T-cell (primary cell): ENCODE measurements around the gene PKIG. TPM values are rescaled to one million over a fixed set of nuclear protein-coding genes. Genes with fewer than 3 reads are reported as not detected.

Source experiments
- ATAC-seq, 4 experiments: fragments of 200-7000 bp in 3 of 4; fragments of 150-1000 bp in 1 of 4; cut with Tn5 transposase; replicated peaks in 1 of 4; 1 replicate in 3 of 4; 2 replicates in 1 of 4; pipeline ENCODE4 v1.10.0; 2021; ENCODE audit warnings: moderate library complexity in 3 of 4, mild to moderate bottlenecking in 2 of 4, moderate number of reproducible peaks in 1 of 4
- CTCF ChIA-PET, 2 donors: fragments of 300-600 bp; sonication (Branson Sonifier 250); formaldehyde crosslinking; loops; one replicate each; lab custom pipeline; 2022; ENCODE audit warnings: antibody characterized with exemption in 2 of 2; lab: Charles Lee
- POLR2A ChIA-PET, 2 donors: fragments of 300-600 bp; sonication (Branson Sonifier 250); formaldehyde crosslinking; loops; one replicate each; lab custom pipeline; 2022; ENCODE audit warnings: antibody characterized with exemption in 2 of 2; lab: Charles Lee
- DNase-seq, 35 experiments: peaks; one replicate each; pipeline versions ENCODE4 v3.0.0 to v3.0.0-alpha.2; 2013 to 2023
- H3K27ac ChIP-seq: one replicate; pipeline ENCODE4 v1.5.1; 2013; ENCODE audit warnings: low read length
- H3K27me3 ChIP-seq, 2 experiments: replicated peaks in 1 of 2; 1 replicate in 1 of 2; 2 replicates in 1 of 2; pipeline versions ENCODE4 v1.6.1 to v1.7.0; 2013; ENCODE audit warnings: low read length in 1 of 2, mixed read lengths in 1 of 2; ENCODE audit not compliant: control insufficient read depth in 2 of 2, insufficient read depth in 2 of 2; ENCODE audit errors: extremely low read depth in 1 of 2
- H3K36me3 ChIP-seq, 2 donors: 1 replicate in 1 of 2; 2 replicates in 1 of 2; pipeline versions ENCODE4 v1.6.1 to v1.7.0; 2013; ENCODE audit warnings: low read length in 1 of 2; ENCODE audit not compliant: control insufficient read depth in 2 of 2, insufficient read depth in 1 of 2; ENCODE audit errors: extremely low read depth in 1 of 2
- H3K4me1 ChIP-seq, 2 experiments: 1 replicate in 1 of 2; 2 replicates in 1 of 2; pipeline versions ENCODE4 v1.6.1 to v1.7.0; 2013; ENCODE audit warnings: low read length in 2 of 2, mixed read lengths in 1 of 2; ENCODE audit not compliant: insufficient read depth in 2 of 2, control insufficient read depth in 1 of 2; ENCODE audit errors: extremely low read depth in 1 of 2
- H3K4me3 ChIP-seq, 2 donors: 1 replicate in 1 of 2; 2 replicates in 1 of 2; pipeline versions ENCODE4 v1.5.1 to v1.7.0; 2013; ENCODE audit warnings: mild to moderate bottlenecking in 2 of 2, low read length in 1 of 2, moderate library complexity in 1 of 2; ENCODE audit not compliant: control insufficient read depth in 1 of 2; ENCODE audit errors: extremely low read depth in 1 of 2
- H3K9me3 ChIP-seq: 2 replicates; pipeline ENCODE4 v1.7.0; 2013
- H3K27ac Mint-ChIP-seq, 2 donors: one replicate each; pipeline ENCODE4 v1.8.0; 2020 to 2021; ENCODE audit warnings: mild to moderate bottlenecking in 2 of 2, mixed read lengths in 2 of 2
- H3K27me3 Mint-ChIP-seq, 2 donors: one replicate each; pipeline ENCODE4 v1.8.0; 2021 to 2022; ENCODE audit warnings: mixed read lengths in 2 of 2
- H3K36me3 Mint-ChIP-seq: one replicate; pipeline ENCODE4 v1.8.0; 2021; ENCODE audit warnings: mixed read lengths
- H3K4me1 Mint-ChIP-seq, 3 donors: one replicate each; pipeline ENCODE4 v1.8.0; 2020 to 2022; ENCODE audit warnings: mixed read lengths in 3 of 3, mild to moderate bottlenecking in 1 of 3
- H3K4me3 Mint-ChIP-seq, 3 donors: one replicate each; pipeline ENCODE4 v1.8.0; 2020 to 2022; ENCODE audit warnings: mild to moderate bottlenecking in 3 of 3, mixed read lengths in 3 of 3, moderate library complexity in 3 of 3
- H3K9me3 Mint-ChIP-seq, 3 donors: one replicate each; pipeline ENCODE4 v1.8.0; 2020 to 2022; ENCODE audit warnings: mixed read lengths in 3 of 3
- WGBS: methylation state at CpG from one replicate; pipeline ENCODE4 v1.1.5; 2013; ENCODE audit warnings: missing lambda C conversion rate; ENCODE audit not compliant: insufficient coverage; 5-methylcytosine and 5-hydroxymethylcytosine counted together
- total RNA-seq, 35 experiments: library from RNA in 6 of 35; stranded (reverse) in 6 of 35; fragments of 120-200 nt in 1 of 35; gene quantifications; one replicate each; pipeline versions ENCODE4 v1.2.1 to v1.2.4 and lab custom pipeline; 2013 to 2026

PKIG gene
- total RNA-seq, 5 donors from 2014 or later (not counting 1 experiment from before 2014, with no cell fraction given), result 2.1 to 7.7 (median 4.7) TPM

DNA sequence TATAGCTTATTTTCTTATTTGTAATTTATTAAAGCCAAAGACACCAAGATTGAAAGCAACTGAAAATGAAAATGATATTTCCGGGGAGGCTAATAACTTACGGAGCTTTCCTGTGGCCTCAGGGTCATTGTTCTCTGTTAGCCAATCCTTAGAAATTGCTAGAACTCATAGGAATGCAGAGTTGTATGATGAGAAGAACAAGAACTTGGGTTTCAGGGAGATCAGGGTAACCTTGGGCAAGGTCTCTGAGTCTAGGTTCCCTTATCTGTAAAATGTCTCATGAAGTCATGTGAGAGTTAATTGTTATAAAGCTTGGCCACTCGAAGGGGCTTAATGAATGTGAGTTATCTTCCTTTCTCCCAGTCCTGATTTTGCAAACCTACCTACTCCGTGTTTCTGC, 40.4 kb upstream of the PKIG start:
- Mint-ChIP-seq H3K4me3 (no peak overlapping the region), H3K9me3 (no peaks in the 10 kb centered on the region), H3K27me3 (peaks cover 0 to 2% of the 10 kb centered on the region in 2 donors), H3K27ac (no peak overlapping the region), H3K4me1 (no peaks in the 10 kb centered on the region), H3K36me3 (no peaks in the 10 kb centered on the region)
- ChIA-PET POLR2A (interaction anchor here (0.6 to 1.0 kb wide), 5 partner anchors 20 to 1266 kb away, joined by 3 to 12 read pairs (median 4); partner anchors contain the start of gene SERINC3 (in 1 of the 2)), CTCF (interaction anchor here in 1 of 2 donors (0.9 kb wide), 1 partner anchor 27 kb away, joined by 5 read pairs; no protein-coding TSS in a partner anchor)
- ATAC-seq (no peak), DNase-seq (no peak)
- Histone ChIP-seq H3K4me3 (no peak overlapping the region), H3K9me3 (no peaks in the 10 kb centered on the region), H3K27ac (no peak overlapping the region), H3K27me3 (peaks cover 0 to 3% of the 10 kb centered on the region in 2 experiments), H3K4me1 (no peaks in the 10 kb centered on the region), H3K36me3 (no peaks in the 10 kb centered on the region)
- 100% methylated on average over 2 of the region's 4 CpGs for WGBS

DNA sequence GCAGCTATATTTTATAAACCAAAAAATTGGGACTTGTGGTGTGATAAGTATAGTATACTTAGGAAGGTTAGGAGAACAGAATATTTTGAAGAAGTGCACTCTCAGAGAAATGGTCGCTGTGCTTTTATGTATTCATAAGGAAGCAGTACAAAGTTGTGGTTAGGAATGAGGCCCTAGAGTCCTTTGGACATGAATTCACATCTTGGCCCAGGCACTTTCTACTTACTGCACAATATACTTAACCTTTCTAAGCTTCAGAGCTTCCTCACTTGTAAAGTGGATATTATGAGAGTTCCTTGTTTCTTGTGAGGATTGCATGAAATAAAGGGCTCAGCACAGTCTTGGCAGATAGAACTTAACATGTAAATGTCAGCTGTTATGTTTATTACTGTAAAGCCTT, 39.5 kb upstream of the PKIG start:
- ChIA-PET CTCF (no interaction called here), POLR2A (interaction anchor here in 1 of 2 donors (0.7 kb wide), 1 partner anchor 1265 kb away, joined by 3 read pairs; no protein-coding TSS in a partner anchor)
- Mint-ChIP-seq H3K27me3 (peaks cover 0 to 6% of the 10 kb centered on the region in 2 donors), H3K36me3 (no peaks in the 10 kb centered on the region), H3K27ac (no peak overlapping the region), H3K4me1 (no peaks in the 10 kb centered on the region), H3K9me3 (no peaks in the 10 kb centered on the region), H3K4me3 (no peak overlapping the region)
- Histone ChIP-seq H3K27ac (no peak overlapping the region), H3K36me3 (no peaks in the 10 kb centered on the region), H3K9me3 (no peaks in the 10 kb centered on the region), H3K4me1 (no peaks in the 10 kb centered on the region), H3K4me3 (no peak overlapping the region), H3K27me3 (peaks cover 0 to 3% of the 10 kb centered on the region in 2 experiments)
- no peak for ATAC-seq
- no CpG with 5 or more reads among the region's 1 CpG for WGBS
- DNase-seq, result no peak

DNA sequence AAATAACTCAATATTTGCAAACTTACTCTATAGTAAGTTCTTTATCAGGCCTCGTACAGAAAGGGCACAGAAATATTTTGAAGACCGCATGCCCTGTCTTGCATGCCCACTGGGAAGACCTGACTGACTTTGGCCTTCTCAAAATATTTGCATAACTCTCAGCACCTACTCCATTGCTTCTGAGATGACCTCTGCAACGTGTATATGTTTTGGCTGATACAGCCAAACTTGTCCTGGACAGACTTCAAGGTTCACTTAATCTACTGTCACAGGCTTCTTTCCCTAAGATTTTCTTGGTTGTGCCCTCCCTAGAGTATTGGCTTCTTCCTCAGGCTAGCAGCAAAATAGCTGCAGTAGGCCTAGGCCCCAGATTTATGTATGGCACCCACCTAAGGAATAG, 39.0 kb upstream of the PKIG start:
- DNase-seq (no peak), ATAC-seq (no peak)
- H3K36me3 ChIP-seq, result no peaks in the 10 kb centered on the region
- Mint-ChIP-seq H3K27ac (no peak overlapping the region), H3K9me3 (no peaks in the 10 kb centered on the region), H3K4me1 (no peaks in the 10 kb centered on the region), H3K36me3 (no peaks in the 10 kb centered on the region), H3K27me3 (peaks cover 0 to 6% of the 10 kb centered on the region in 2 donors), H3K4me3 (no peak overlapping the region)
- no peaks in the 10 kb centered on the region for H3K4me1 ChIP-seq
- 87% methylated on average over 3 of the region's 3 CpGs for WGBS
- H3K27me3 ChIP-seq, result peaks cover 0 to 3% of the 10 kb centered on the region in 2 experiments
- H3K9me3 ChIP-seq, result no peaks in the 10 kb centered on the region
- H3K4me3 ChIP-seq, result no peak overlapping the region
- ChIA-PET CTCF (no interaction called here), POLR2A (interaction anchor here in 1 of 2 donors (0.7 kb wide), 1 partner anchor 10 kb away, joined by 10 read pairs; no protein-coding TSS in a partner anchor)
- H3K27ac ChIP-seq, result no peak overlapping the region

DNA sequence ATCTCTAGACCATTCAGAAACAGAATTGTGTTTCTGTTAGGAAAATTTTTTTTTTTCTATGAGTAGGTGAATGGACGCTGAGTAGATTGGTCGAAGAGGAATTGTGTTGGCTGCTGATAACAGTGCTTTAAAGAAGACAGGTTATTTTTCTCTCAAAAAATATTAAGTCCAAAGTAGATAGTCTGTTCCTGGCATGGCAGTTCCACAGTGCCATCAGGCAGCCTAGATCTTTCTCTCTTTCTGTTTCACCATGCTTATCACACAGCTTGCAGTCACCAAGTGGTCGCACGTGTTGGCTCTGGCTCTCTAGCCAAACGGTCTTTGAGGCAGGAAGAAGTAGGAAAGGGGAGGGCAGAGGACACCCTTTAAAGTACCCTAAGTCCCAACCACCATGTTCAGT, 38.1 kb upstream of the PKIG start:
- H3K4me3 Mint-ChIP-seq, result no peak overlapping the region
- H3K36me3 ChIP-seq, result no peaks in the 10 kb centered on the region
- H3K4me3 ChIP-seq, result no peak overlapping the region
- no peaks in the 10 kb centered on the region for H3K9me3 ChIP-seq
- no peaks in the 10 kb centered on the region for H3K36me3 Mint-ChIP-seq
- H3K27me3 ChIP-seq, result peaks cover 0 to 3% of the 10 kb centered on the region in 2 experiments
- CTCF ChIA-PET, result no interaction called here
- POLR2A ChIA-PET, result interaction anchor here in 1 of 2 donors (0.6 kb wide), 1 partner anchor 14 kb away, joined by 7 read pairs; no protein-coding TSS in a partner anchor
- no peaks in the 10 kb centered on the region for H3K9me3 Mint-ChIP-seq
- H3K27me3 Mint-ChIP-seq, result peaks cover 0 to 6% of the 10 kb centered on the region in 2 donors
- no peak overlapping the region for H3K27ac ChIP-seq
- no CpG with 5 or more reads among the region's 5 CpGs for WGBS
- ATAC-seq, result no peak
- no peaks in the 10 kb centered on the region for H3K4me1 Mint-ChIP-seq
- no peaks in the 10 kb centered on the region for H3K4me1 ChIP-seq
- DNase-seq, result no peak
- H3K27ac Mint-ChIP-seq, result no peak overlapping the region

DNA sequence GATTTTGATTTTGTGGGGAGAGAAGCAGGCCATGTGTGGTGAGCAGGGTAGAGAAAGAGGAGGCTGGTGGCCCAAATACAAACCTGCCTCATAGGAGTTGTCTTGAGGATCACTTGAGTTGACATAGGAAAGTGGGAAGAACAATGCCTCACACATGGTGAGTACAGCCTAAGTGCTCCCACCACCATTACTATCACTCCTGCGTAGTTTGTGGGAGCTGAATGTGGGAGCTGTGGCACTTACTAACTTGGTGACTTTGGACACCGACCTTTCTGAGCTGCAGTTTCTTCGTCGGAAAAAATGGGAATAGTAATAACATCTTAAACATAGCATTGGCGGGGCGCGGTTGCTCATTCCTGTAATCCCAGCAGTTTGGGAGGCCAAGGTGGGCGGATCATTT, 35.0 kb upstream of the PKIG start:
- H3K9me3 ChIP-seq, result no peaks in the 10 kb centered on the region
- H3K9me3 Mint-ChIP-seq, result no peaks in the 10 kb centered on the region
- H3K4me3 ChIP-seq, result no peak overlapping the region
- ATAC-seq (no peak), DNase-seq (no peak)
- H3K36me3 Mint-ChIP-seq, result no peaks in the 10 kb centered on the region
- no peak overlapping the region for H3K4me3 Mint-ChIP-seq
- no peak overlapping the region for H3K27ac Mint-ChIP-seq
- ChIA-PET CTCF (no interaction called here), POLR2A (no interaction called here)
- H3K4me1 Mint-ChIP-seq, result peaks cover 0 to 4% (median under 1%) of the 10 kb centered on the region in 3 donors
- 100% methylated on average over 3 of the region's 8 CpGs for WGBS
- no peaks in the 10 kb centered on the region for H3K4me1 ChIP-seq
- H3K27ac ChIP-seq, result no peak overlapping the region
- no peaks in the 10 kb centered on the region for H3K36me3 ChIP-seq
- peaks cover 0 to 4% of the 10 kb centered on the region in 2 donors for H3K27me3 Mint-ChIP-seq
- no peaks in the 10 kb centered on the region for H3K27me3 ChIP-seq

DNA sequence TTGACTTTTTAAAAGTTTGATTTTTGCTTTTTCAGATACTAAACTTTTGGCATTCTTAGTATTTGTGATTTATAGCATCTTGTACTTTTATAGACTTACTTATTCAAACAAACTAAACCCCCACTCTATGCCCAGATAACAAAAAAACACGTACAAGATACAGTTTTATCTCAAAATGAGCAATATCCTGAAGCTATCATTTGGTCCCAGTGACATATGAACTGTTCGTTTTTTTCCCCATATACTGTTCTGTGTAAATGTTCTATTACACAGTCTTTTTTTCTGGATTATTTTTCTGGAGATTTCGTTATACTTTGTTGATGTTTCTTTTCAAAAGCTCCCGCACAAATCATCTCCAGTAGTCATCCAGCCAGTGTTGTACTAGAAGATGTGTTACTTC, 33.3 kb upstream of the PKIG start:
- Histone ChIP-seq H3K27ac (no peak overlapping the region), H3K4me3 (no peak overlapping the region), H3K36me3 (no peaks in the 10 kb centered on the region), H3K27me3 (no peaks in the 10 kb centered on the region), H3K4me1 (peaks cover 0 to 2% of the 10 kb centered on the region in 2 experiments), H3K9me3 (no peaks in the 10 kb centered on the region)
- no peak overlapping the region for H3K4me3 Mint-ChIP-seq
- H3K27me3 Mint-ChIP-seq, result peaks cover 0 to 4% of the 10 kb centered on the region in 2 donors
- DNase-seq (no peak), ATAC-seq (no peak)
- H3K9me3 Mint-ChIP-seq, result no peaks in the 10 kb centered on the region
- WGBS, result no CpG with 5 or more reads among the region's 4 CpGs
- peaks cover 8 to 18% (median 15%) of the 10 kb centered on the region in 3 donors for H3K4me1 Mint-ChIP-seq
- CTCF ChIA-PET, result no interaction called here
- POLR2A ChIA-PET, result interaction anchor here in 1 of 2 donors (0.6 kb wide), 1 partner anchor 342 kb away, joined by 3 read pairs; no protein-coding TSS in a partner anchor
- H3K36me3 Mint-ChIP-seq, result no peaks in the 10 kb centered on the region
- no peak overlapping the region for H3K27ac Mint-ChIP-seq
